Muscle of leg (tissue), 11 donors: Measurements from ENCODE around the gene CD200. TPM values are rescaled to one million over a fixed set of nuclear protein-coding genes. Genes with fewer than 3 reads are reported as not detected.

ENCODE experiments used
- DNase-seq: peaks from one replicate; pipeline ENCODE4 v3.0.0; 2013
- H3K27ac ChIP-seq: one replicate; pipeline ENCODE4 v1.5.1; 2013; ENCODE audit warnings: mild to moderate bottlenecking, low read length, control low read depth
- H3K27me3 ChIP-seq: one replicate; pipeline ENCODE4 v1.6.1; 2013; ENCODE audit warnings: low read length; ENCODE audit not compliant: control insufficient read depth, insufficient read depth
- H3K36me3 ChIP-seq: one replicate; pipeline ENCODE4 v1.6.1; 2013; ENCODE audit warnings: low read length; ENCODE audit not compliant: control insufficient read depth, insufficient read depth
- H3K4me1 ChIP-seq: one replicate; pipeline ENCODE4 v1.6.1; 2013; ENCODE audit warnings: low read length; ENCODE audit not compliant: control insufficient read depth, insufficient read depth
- H3K4me3 ChIP-seq: one replicate; pipeline ENCODE4 v1.5.1; 2013; ENCODE audit warnings: low read length, control low read depth
- H3K9me3 ChIP-seq: replicated peaks from 2 replicates; pipeline ENCODE4 v1.6.1; 2013; ENCODE audit warnings: low read depth, low read length; ENCODE audit not compliant: control insufficient read depth
- WGBS: methylation state at CpG from one replicate; pipeline ENCODE4 v1.1.5; 2013; ENCODE audit warnings: missing lambda C conversion rate; ENCODE audit not compliant: insufficient coverage; 5-methylcytosine and 5-hydroxymethylcytosine counted together
- polyA plus RNA-seq, 8 donors: library from polyadenylated mRNA; unstranded; fragments of 120-200 nt; gene quantifications; one replicate each; pipeline versions ENCODE4 v1.2.1 to v1.2.3, GENCODE V29; 2013; ENCODE audit warnings: inconsistent platforms in 1 of 8, low replicate concordance in 1 of 8; ENCODE audit not compliant: insufficient read length in 8 of 8, insufficient read depth in 1 of 8
- total RNA-seq: library from RNA; stranded (reverse); fragments of 120-200 nt; gene quantifications from one replicate; pipeline ENCODE4 v1.2.4, GENCODE V29; 2013

Gene CD200
- total and polyA plus RNA-seq, 9 donors: 7.5 to 19.5 (median 13.4) TPM

GRCh38 chr3:112331851-112332250, 1.1 kb upstream of the CD200 start:
- Histone ChIP-seq H3K36me3 (no peaks in the 10 kb centered on the region), H3K4me1 (no peaks in the 10 kb centered on the region), H3K27ac (no peak overlapping the region), H3K4me3 (no peak overlapping the region), H3K27me3 (no peaks in the 10 kb centered on the region), H3K9me3 (no peaks in the 10 kb centered on the region)
- WGBS: no CpG with 5 or more reads among the region's 4 CpGs
- no peak for DNase-seq

GRCh38 chr3:112333381-112334317, 693 bp downstream of the CD200 start:
- Histone ChIP-seq H3K4me1 (no peaks in the 10 kb centered on the region), H3K27ac (peak overlapping the region; percentile 97), H3K4me3 (peak overlapping the region; percentile 61), H3K36me3 (no peaks in the 10 kb centered on the region), H3K9me3 (no peaks in the 10 kb centered on the region), H3K27me3 (no peaks in the 10 kb centered on the region)
- peak; percentile 91 for DNase-seq
- 0% methylated on average over 12 of the region's 23 CpGs for WGBS

- DNase-seq: peak; percentile 72
- Histone ChIP-seq H3K9me3 (no peaks in the 10 kb centered on the region), H3K27ac (peak overlapping the region; percentile 97), H3K27me3 (no peaks in the 10 kb centered on the region), H3K36me3 (no peaks in the 10 kb centered on the region), H3K4me1 (no peaks in the 10 kb centered on the region), H3K4me3 (peak overlapping the region; percentile 61)
- no CpG with 5 or more reads among the region's 6 CpGs for WGBS
Observed at GRCh38 chr3:112334691-112335433, 1.9 kb downstream of the CD200 start.

GRCh38 chr3:112335434-112335781, 2.5 kb downstream of the CD200 start:
- Histone ChIP-seq H3K27me3 (no peaks in the 10 kb centered on the region), H3K9me3 (no peaks in the 10 kb centered on the region), H3K27ac (peak overlapping the region; percentile 97), H3K36me3 (no peaks in the 10 kb centered on the region), H3K4me3 (no peak overlapping the region), H3K4me1 (no peaks in the 10 kb centered on the region)
- DNase-seq: no peak
- WGBS: no CpG with 5 or more reads among the region's 2 CpGs

DNA sequence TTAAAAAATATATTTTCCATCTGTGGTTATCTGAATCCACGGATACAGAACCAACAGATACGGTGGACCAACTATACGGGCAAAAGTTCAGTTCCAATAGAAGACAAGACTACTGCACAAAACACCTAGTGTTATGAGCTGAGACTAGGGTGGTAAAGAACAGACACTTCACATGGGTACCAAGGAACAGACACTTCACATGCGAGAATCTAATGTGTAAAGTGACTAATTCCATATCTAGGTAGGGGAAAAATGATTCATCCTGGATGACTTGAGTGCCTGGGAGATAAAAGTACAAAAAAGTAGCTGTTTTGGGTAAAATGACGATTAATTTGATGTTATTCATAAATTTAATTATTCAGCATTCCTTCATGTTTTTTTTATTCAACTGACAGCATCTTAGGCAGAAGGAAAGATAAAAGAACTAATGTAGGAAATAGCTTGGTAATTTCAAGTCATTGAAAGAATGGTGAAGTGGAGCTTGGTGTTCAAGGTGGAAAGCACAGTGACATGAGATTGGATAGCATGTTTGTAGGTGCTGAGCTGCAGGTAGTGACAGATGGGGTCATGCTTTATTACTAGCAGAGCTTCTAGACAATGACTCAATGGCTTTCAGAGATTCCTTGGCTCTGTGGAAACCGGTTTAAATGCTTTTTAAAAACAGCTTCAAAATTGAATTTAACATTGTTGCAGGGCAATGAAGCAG, 5.2 kb downstream of the CD200 start:
- H3K4me3 ChIP-seq: no peak overlapping the region
- no peak for DNase-seq
- no peak overlapping the region for H3K27ac ChIP-seq
- peaks cover 3% of the 10 kb centered on the region for H3K36me3 ChIP-seq
- 60% methylated on average over 1 of the region's 6 CpGs for WGBS
- H3K4me1 ChIP-seq: no peaks in the 10 kb centered on the region
- peaks cover under 1% of the 10 kb centered on the region for H3K9me3 ChIP-seq
- no peaks in the 10 kb centered on the region for H3K27me3 ChIP-seq

- peaks cover 3% of the 10 kb centered on the region for H3K9me3 ChIP-seq
- no peaks in the 10 kb centered on the region for H3K4me1 ChIP-seq
- H3K36me3 ChIP-seq: peaks cover 3% of the 10 kb centered on the region
- H3K27me3 ChIP-seq: no peaks in the 10 kb centered on the region
- no CpG with 5 or more reads among the region's 2 CpGs for WGBS
- no peak overlapping the region for H3K27ac ChIP-seq
- DNase-seq: no peak
- no peak overlapping the region for H3K4me3 ChIP-seq
Observed at GRCh38 chr3:112338727-112339056, 5.7 kb downstream of the CD200 start.

DNA sequence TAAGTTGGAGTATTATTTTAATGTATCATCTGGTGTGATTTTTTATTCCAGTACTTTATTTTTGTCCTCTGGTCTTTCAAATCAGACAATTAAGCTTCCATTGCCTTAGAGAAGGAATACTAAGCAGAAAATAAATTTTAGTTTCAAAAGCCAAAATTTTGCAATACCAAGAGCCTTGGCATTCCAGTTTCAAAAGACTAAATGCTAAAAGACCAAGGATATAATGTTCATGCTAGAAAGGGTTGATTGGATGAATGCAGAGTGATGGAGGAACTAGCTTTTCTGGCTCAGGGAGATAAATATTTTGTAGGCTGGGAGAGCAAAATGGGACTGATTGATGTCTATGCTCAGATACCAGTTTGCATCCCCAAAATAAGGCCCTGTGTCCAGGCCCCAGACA, 6.2 kb downstream of the CD200 start:
- peaks cover 3% of the 10 kb centered on the region for H3K36me3 ChIP-seq
- H3K4me1 ChIP-seq: no peaks in the 10 kb centered on the region
- no peak for DNase-seq
- H3K9me3 ChIP-seq: peaks cover 3% of the 10 kb centered on the region
- no peak overlapping the region for H3K4me3 ChIP-seq
- H3K27ac ChIP-seq: no peak overlapping the region
- H3K27me3 ChIP-seq: no peaks in the 10 kb centered on the region

- H3K9me3 ChIP-seq: peaks cover 3% of the 10 kb centered on the region
- no peaks in the 10 kb centered on the region for H3K27me3 ChIP-seq
- H3K4me3 ChIP-seq: no peak overlapping the region
- DNase-seq: no peak
- no peak overlapping the region for H3K27ac ChIP-seq
- no CpG with 5 or more reads among the region's 2 CpGs for WGBS
- peaks cover 3% of the 10 kb centered on the region for H3K36me3 ChIP-seq
- H3K4me1 ChIP-seq: no peaks in the 10 kb centered on the region
Observed at GRCh38 chr3:112339609-112340008, 6.7 kb downstream of the CD200 start.

DNA sequence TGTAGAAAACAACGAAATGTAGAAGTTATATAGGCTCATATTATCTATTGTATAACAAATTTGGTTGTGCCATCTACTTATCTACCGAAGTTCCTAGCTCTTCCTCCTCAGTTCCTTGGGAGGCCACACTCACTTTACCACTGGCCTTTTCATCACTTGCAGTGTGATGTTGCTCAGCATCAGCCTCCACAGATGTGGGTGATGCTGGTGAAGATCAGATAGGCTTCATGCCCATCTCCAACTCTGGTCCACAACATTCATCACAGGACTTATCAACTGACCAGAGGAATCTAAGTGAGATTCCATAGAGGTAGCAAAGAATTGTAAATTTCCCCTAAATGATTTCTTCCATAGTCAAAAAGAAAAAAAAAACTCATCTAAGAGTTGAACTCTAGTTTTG, 8.4 kb downstream of the CD200 start:
- no peak overlapping the region for H3K27ac ChIP-seq
- no peaks in the 10 kb centered on the region for H3K4me1 ChIP-seq
- WGBS: no CpG with 5 or more reads among the region's 2 CpGs
- no peaks in the 10 kb centered on the region for H3K27me3 ChIP-seq
- DNase-seq: no peak
- peaks cover 13% of the 10 kb centered on the region for H3K36me3 ChIP-seq
- H3K4me3 ChIP-seq: no peak overlapping the region
- peaks cover 3% of the 10 kb centered on the region for H3K9me3 ChIP-seq

DNA sequence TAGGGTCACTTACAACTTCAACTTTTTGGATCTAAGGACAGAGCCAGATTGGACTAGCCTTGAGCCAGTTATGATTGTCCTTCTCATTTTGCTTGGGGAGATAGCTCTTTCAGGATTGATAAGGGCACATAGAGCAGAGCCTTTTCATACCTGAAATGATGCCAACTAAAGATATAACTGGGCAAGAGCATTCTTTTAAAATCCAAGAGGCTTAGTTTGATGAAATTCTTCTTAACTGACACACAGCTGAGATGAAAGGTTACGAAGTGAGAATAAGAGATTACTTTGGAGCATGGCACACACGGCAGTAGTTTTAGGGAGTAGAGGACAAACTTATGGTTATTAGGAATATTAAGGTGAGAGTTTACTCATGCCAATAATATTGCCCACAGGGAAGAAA, 12.7 kb downstream of the CD200 start:
- peaks cover 6% of the 10 kb centered on the region for H3K4me1 ChIP-seq
- H3K27ac ChIP-seq: no peak overlapping the region
- H3K27me3 ChIP-seq: no peaks in the 10 kb centered on the region
- peaks cover 20% of the 10 kb centered on the region for H3K36me3 ChIP-seq
- H3K4me3 ChIP-seq: no peak overlapping the region
- WGBS: 86% methylated on average over 1 of the region's 2 CpGs
- no peak for DNase-seq
- H3K9me3 ChIP-seq: peaks cover 3% of the 10 kb centered on the region
